ENCODE measurements around the gene RBBP5. TPM values are rescaled to one million over a fixed set of nuclear protein-coding genes. Genes with fewer than 3 reads are reported as not detected.

The RBBP5 gene
- polyA plus RNA-seq, 1 donor, result 13.4 TPM

GRCh38 chr1:205069371-205070125 is 52.2 kb downstream of the RBBP5 start:
- no peak overlapping the region for H3K27ac ChIP-seq (ENCODE audit: low read length)
- DNase-seq, result no peak
- no peaks in the 10 kb centered on the region for H3K36me3 ChIP-seq (ENCODE audit: control insufficient read depth, insufficient read depth, low read length)
- WGBS (ENCODE audit: insufficient coverage, low lambda C conversion rate), result no CpG with 5 or more reads among the region's 42 CpGs
- no peaks in the 10 kb centered on the region for H3K27me3 ChIP-seq (ENCODE audit: control insufficient read depth, insufficient read depth, low read length)
- no peaks in the 10 kb centered on the region for H3K4me1 ChIP-seq (ENCODE audit: control insufficient read depth, insufficient read depth, low read length)
- no peaks in the 10 kb centered on the region for H3K9me3 ChIP-seq (ENCODE audit: control insufficient read depth, low read depth, low read length)
- no peak overlapping the region for H3K4me3 ChIP-seq (ENCODE audit: low read length)

GRCh38 chr1:205068457-205069040 is 53.2 kb downstream of the RBBP5 start:
- no peak overlapping the region for H3K27ac ChIP-seq (ENCODE audit: low read length)
- H3K36me3 ChIP-seq (ENCODE audit: control insufficient read depth, insufficient read depth, low read length), result no peaks in the 10 kb centered on the region
- WGBS (ENCODE audit: insufficient coverage, low lambda C conversion rate), result no CpG with 5 or more reads among the region's 2 CpGs
- no peaks in the 10 kb centered on the region for H3K27me3 ChIP-seq (ENCODE audit: control insufficient read depth, insufficient read depth, low read length)
- H3K4me1 ChIP-seq (ENCODE audit: control insufficient read depth, insufficient read depth, low read length), result no peaks in the 10 kb centered on the region
- no peak overlapping the region for H3K4me3 ChIP-seq (ENCODE audit: low read length)
- DNase-seq, result no peak
- no peaks in the 10 kb centered on the region for H3K9me3 ChIP-seq (ENCODE audit: control insufficient read depth, low read depth, low read length)

GRCh38 chr1:205068001-205068400 is 53.8 kb downstream of the RBBP5 start:
- no peak for DNase-seq
- Histone ChIP-seq H3K4me1 (ENCODE audit: control insufficient read depth, insufficient read depth, low read length) (no peaks in the 10 kb centered on the region), H3K36me3 (ENCODE audit: control insufficient read depth, insufficient read depth, low read length) (no peaks in the 10 kb centered on the region), H3K27ac (ENCODE audit: low read length) (no peak overlapping the region), H3K9me3 (ENCODE audit: control insufficient read depth, low read depth, low read length) (no peaks in the 10 kb centered on the region), H3K27me3 (ENCODE audit: control insufficient read depth, insufficient read depth, low read length) (no peaks in the 10 kb centered on the region), H3K4me3 (ENCODE audit: low read length) (no peak overlapping the region)
- 86% methylated on average over 1 of the region's 4 CpGs for WGBS (ENCODE audit: insufficient coverage, low lambda C conversion rate)

- H3K9me3 ChIP-seq (ENCODE audit: control insufficient read depth, low read depth, low read length), result no peaks in the 10 kb centered on the region
- H3K27me3 ChIP-seq (ENCODE audit: control insufficient read depth, insufficient read depth, low read length), result no peaks in the 10 kb centered on the region
- no peak overlapping the region for H3K27ac ChIP-seq (ENCODE audit: low read length)
- no peaks in the 10 kb centered on the region for H3K36me3 ChIP-seq (ENCODE audit: control insufficient read depth, insufficient read depth, low read length)
- no peak for DNase-seq
- no peaks in the 10 kb centered on the region for H3K4me1 ChIP-seq (ENCODE audit: control insufficient read depth, insufficient read depth, low read length)
- WGBS (ENCODE audit: insufficient coverage, low lambda C conversion rate), result no CpG with 5 or more reads among the region's 6 CpGs
- H3K4me3 ChIP-seq (ENCODE audit: low read length), result no peak overlapping the region
Observed at GRCh38 chr1:205067031-205067430, 54.7 kb downstream of the RBBP5 start.

- Histone ChIP-seq H3K4me3 (ENCODE audit: low read length) (no peak overlapping the region), H3K4me1 (ENCODE audit: control insufficient read depth, insufficient read depth, low read length) (peaks cover 2% of the 10 kb centered on the region), H3K36me3 (ENCODE audit: control insufficient read depth, insufficient read depth, low read length) (no peaks in the 10 kb centered on the region), H3K9me3 (ENCODE audit: control insufficient read depth, low read depth, low read length) (no peaks in the 10 kb centered on the region), H3K27me3 (ENCODE audit: control insufficient read depth, insufficient read depth, low read length) (no peaks in the 10 kb centered on the region), H3K27ac (ENCODE audit: low read length) (no peak overlapping the region)
- WGBS (ENCODE audit: insufficient coverage, low lambda C conversion rate), result 57% methylated on average over 1 of the region's 13 CpGs
- no peak for DNase-seq
Observed at GRCh38 chr1:205066141-205066818, 55.5 kb downstream of the RBBP5 start.

- Histone ChIP-seq H3K27me3 (ENCODE audit: control insufficient read depth, insufficient read depth, low read length) (no peaks in the 10 kb centered on the region), H3K9me3 (ENCODE audit: control insufficient read depth, low read depth, low read length) (no peaks in the 10 kb centered on the region), H3K4me3 (ENCODE audit: low read length) (no peak overlapping the region), H3K36me3 (ENCODE audit: control insufficient read depth, insufficient read depth, low read length) (no peaks in the 10 kb centered on the region), H3K4me1 (ENCODE audit: control insufficient read depth, insufficient read depth, low read length) (peaks cover 2% of the 10 kb centered on the region), H3K27ac (ENCODE audit: low read length) (no peak overlapping the region)
- no CpG with 5 or more reads among the region's 14 CpGs for WGBS (ENCODE audit: insufficient coverage, low lambda C conversion rate)
- no peak for DNase-seq
Observed at GRCh38 chr1:205065666-205066065, 56.1 kb downstream of the RBBP5 start.

GRCh38 chr1:205064741-205065316 is 56.9 kb downstream of the RBBP5 start:
- no CpG with 5 or more reads among the region's 9 CpGs for WGBS (ENCODE audit: insufficient coverage, low lambda C conversion rate)
- H3K27me3 ChIP-seq (ENCODE audit: control insufficient read depth, insufficient read depth, low read length), result no peaks in the 10 kb centered on the region
- H3K9me3 ChIP-seq (ENCODE audit: control insufficient read depth, low read depth, low read length), result no peaks in the 10 kb centered on the region
- peaks cover 2% of the 10 kb centered on the region for H3K4me1 ChIP-seq (ENCODE audit: control insufficient read depth, insufficient read depth, low read length)
- no peak overlapping the region for H3K27ac ChIP-seq (ENCODE audit: low read length)
- no peak overlapping the region for H3K4me3 ChIP-seq (ENCODE audit: low read length)
- no peak for DNase-seq
- H3K36me3 ChIP-seq (ENCODE audit: control insufficient read depth, insufficient read depth, low read length), result no peaks in the 10 kb centered on the region

- Histone ChIP-seq H3K4me1 (ENCODE audit: control insufficient read depth, insufficient read depth, low read length) (peaks cover 2% of the 10 kb centered on the region), H3K36me3 (ENCODE audit: control insufficient read depth, insufficient read depth, low read length) (no peaks in the 10 kb centered on the region), H3K27me3 (ENCODE audit: control insufficient read depth, insufficient read depth, low read length) (no peaks in the 10 kb centered on the region), H3K9me3 (ENCODE audit: control insufficient read depth, low read depth, low read length) (no peaks in the 10 kb centered on the region), H3K27ac (ENCODE audit: low read length) (no peak overlapping the region), H3K4me3 (ENCODE audit: low read length) (no peak overlapping the region)
- no CpG with 5 or more reads among the region's 11 CpGs for WGBS (ENCODE audit: insufficient coverage, low lambda C conversion rate)
- DNase-seq, result no peak
Observed at GRCh38 chr1:205064301-205064700, 57.5 kb downstream of the RBBP5 start.

- H3K9me3 ChIP-seq (ENCODE audit: control insufficient read depth, low read depth, low read length), result no peaks in the 10 kb centered on the region
- no peaks in the 10 kb centered on the region for H3K36me3 ChIP-seq (ENCODE audit: control insufficient read depth, insufficient read depth, low read length)
- H3K27ac ChIP-seq (ENCODE audit: low read length), result no peak overlapping the region
- no CpG with 5 or more reads among the region's 3 CpGs for WGBS (ENCODE audit: insufficient coverage, low lambda C conversion rate)
- no peak overlapping the region for H3K4me3 ChIP-seq (ENCODE audit: low read length)
- peaks cover 2% of the 10 kb centered on the region for H3K4me1 ChIP-seq (ENCODE audit: control insufficient read depth, insufficient read depth, low read length)
- no peak for DNase-seq
- H3K27me3 ChIP-seq (ENCODE audit: control insufficient read depth, insufficient read depth, low read length), result no peaks in the 10 kb centered on the region
Observed at GRCh38 chr1:205062895-205063294, 58.9 kb downstream of the RBBP5 start.

- Histone ChIP-seq H3K9me3 (ENCODE audit: control insufficient read depth, low read depth, low read length) (no peaks in the 10 kb centered on the region), H3K27ac (ENCODE audit: low read length) (no peak overlapping the region), H3K4me3 (ENCODE audit: low read length) (no peak overlapping the region), H3K36me3 (ENCODE audit: control insufficient read depth, insufficient read depth, low read length) (no peaks in the 10 kb centered on the region), H3K27me3 (ENCODE audit: control insufficient read depth, insufficient read depth, low read length) (no peaks in the 10 kb centered on the region), H3K4me1 (ENCODE audit: control insufficient read depth, insufficient read depth, low read length) (peaks cover 2% of the 10 kb centered on the region)
- DNase-seq, result no peak
- no CpG with 5 or more reads among the region's 8 CpGs for WGBS (ENCODE audit: insufficient coverage, low lambda C conversion rate)
Observed at GRCh38 chr1:205062319-205062718, 59.5 kb downstream of the RBBP5 start.

All from large intestine (tissue), 3 donors.